SK-N-MC (cell line): ENCODE results near the gene IGLL1.

Experiments used
- EZH2 ChIP-seq: fragments of 200-600 bp; sonication (generic); IDR thresholded peaks from one replicate; pipeline ENCODE4 v1.6.1; 2017; ENCODE audit warnings: antibody characterized with exemption
- FOXP2 ChIP-seq: optimal IDR thresholded peaks from 2 replicates; pipeline ENCODE3; 2011; ENCODE audit warnings: mild to moderate bottlenecking, moderate library complexity; ENCODE audit not compliant: insufficient read depth; ENCODE audit errors: extremely low read length, control extremely low read depth
- POLR2AphosphoS5 ChIP-seq: IDR thresholded peaks from 2 replicates; pipeline ENCODE4 v1.6.1; 2012; ENCODE audit warnings: mild to moderate bottlenecking, low read depth, low read length, borderline replicate concordance

GRCh38 chr22:23609983-23610781 is 30.1 kb upstream of the IGLL1 start:
- TF ChIP-seq EZH2 (no peak), POLR2AphosphoS5 (no peak), FOXP2 (no peak)
